ENCODE results near the gene ZNF750.

The ZNF750 gene

DNA sequence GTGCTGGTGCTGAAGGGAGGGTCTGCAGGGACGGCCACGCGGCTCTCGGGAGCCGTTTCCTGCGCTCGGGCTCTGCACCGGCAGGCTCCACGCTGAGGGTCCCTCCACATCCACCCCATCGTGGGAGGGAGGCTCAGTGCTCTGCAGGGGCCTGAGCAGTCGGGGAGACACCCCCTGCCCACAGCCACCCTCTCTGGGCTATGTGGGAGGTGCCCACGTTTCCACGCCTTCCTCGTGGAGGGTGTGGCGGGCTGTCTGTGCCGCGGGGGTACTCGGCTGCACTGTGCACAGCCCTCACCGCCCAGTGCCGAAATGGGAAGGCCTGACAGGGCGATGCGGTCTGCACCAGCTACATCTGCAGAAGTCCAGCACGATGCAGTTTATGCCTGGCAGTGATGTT lies 25.5 kb upstream of the ZNF750 start:
- no peak for TF ChIP-seq TEAD4 (IDR thresholded peaks at IDR 0.05)
- no peak for TF ChIP-seq EGR1 (IDR thresholded peaks at IDR 0.05)
- TF ChIP-seq RAD21 (IDR thresholded peaks at IDR 0.05; ENCODE audit: low read depth): no peak
- TF ChIP-seq TAF1 (IDR thresholded peaks at IDR 0.05; ENCODE audit: low read depth): no peak
- TF ChIP-seq CEBPB (IDR thresholded peaks at IDR 0.05): no peak
- TF ChIP-seq, protein P1, sequence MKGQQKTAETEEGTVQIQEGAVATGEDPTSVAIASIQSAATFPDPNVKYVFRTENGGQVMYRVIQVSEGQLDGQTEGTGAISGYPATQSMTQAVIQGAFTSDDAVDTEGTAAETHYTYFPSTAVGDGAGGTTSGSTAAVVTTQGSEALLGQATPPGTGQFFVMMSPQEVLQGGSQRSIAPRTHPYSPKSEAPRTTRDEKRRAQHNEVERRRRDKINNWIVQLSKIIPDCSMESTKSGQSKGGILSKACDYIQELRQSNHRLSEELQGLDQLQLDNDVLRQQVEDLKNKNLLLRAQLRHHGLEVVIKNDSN (IDR thresholded peaks at IDR 0.05): no peak
- TF ChIP-seq ZBTB7A (IDR thresholded peaks at IDR 0.05; ENCODE audit: low read depth): no peak
- no peak for TF ChIP-seq NFIC (IDR thresholded peaks at IDR 0.05)
- no peak for TF ChIP-seq CREB1 (IDR thresholded peaks at IDR 0.05; ENCODE audit: low read depth)
- TF ChIP-seq TCF12 (IDR thresholded peaks at IDR 0.05; ENCODE audit: low read depth): no peak
- TF ChIP-seq FOXM1 (IDR thresholded peaks at IDR 0.05; ENCODE audit: borderline replicate concordance, low read depth): no peak
- TF ChIP-seq YY1 (IDR thresholded peaks at IDR 0.05; ENCODE audit: low read depth): no peak
- no peak for TF ChIP-seq EP300 (IDR thresholded peaks at IDR 0.05; ENCODE audit: borderline replicate concordance)

DNA sequence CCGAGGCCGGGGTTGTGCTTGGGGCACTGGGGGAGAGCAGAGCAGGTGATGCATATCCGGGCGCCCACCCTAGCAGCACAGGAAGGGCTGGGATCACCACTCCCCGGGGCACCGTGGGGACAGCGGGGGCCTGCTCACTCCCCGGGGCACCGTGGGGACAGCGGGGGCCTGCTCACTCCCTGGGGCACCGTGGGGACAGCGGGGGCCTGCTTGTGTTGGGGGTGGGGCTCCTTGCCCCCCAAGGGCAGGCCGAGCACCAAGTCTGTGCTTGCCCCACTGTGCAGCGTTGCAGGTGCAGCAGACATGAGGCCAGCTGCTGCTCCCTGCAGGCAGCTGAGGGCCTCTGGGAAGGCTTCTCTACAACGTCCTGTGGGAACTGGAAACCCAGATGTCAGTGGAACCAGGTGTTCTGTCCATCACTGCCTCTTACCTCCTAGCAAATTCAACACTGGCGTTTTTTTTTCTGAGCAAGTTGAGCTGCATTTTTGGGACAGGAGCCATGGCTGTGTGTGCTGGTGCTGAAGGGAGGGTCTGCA lies 25.0 kb upstream of the ZNF750 start:
- no peak for TF ChIP-seq NFIC (IDR thresholded peaks at IDR 0.05)
- no peak for TF ChIP-seq RAD21 (IDR thresholded peaks at IDR 0.05; ENCODE audit: low read depth)
- no peak for TF ChIP-seq ZBTB7A (IDR thresholded peaks at IDR 0.05; ENCODE audit: low read depth)
- no peak for TF ChIP-seq CREB1 (IDR thresholded peaks at IDR 0.05; ENCODE audit: low read depth)
- no peak for TF ChIP-seq TCF12 (IDR thresholded peaks at IDR 0.05; ENCODE audit: low read depth)
- TF ChIP-seq, protein P2, sequence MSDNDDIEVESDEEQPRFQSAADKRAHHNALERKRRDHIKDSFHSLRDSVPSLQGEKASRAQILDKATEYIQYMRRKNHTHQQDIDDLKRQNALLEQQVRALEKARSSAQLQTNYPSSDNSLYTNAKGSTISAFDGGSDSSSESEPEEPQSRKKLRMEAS (IDR thresholded peaks at IDR 0.05): no peak
- no peak for TF ChIP-seq YY1 (IDR thresholded peaks at IDR 0.05; ENCODE audit: low read depth)
- no peak for TF ChIP-seq EP300 (IDR thresholded peaks at IDR 0.05; ENCODE audit: borderline replicate concordance)
- no peak for TF ChIP-seq EGR1 (IDR thresholded peaks at IDR 0.05)
- TF ChIP-seq CEBPB (IDR thresholded peaks at IDR 0.05): no peak
- no peak for TF ChIP-seq TAF1 (IDR thresholded peaks at IDR 0.05; ENCODE audit: low read depth)
- no peak for TF ChIP-seq FOXM1 (IDR thresholded peaks at IDR 0.05; ENCODE audit: borderline replicate concordance, low read depth)
- no peak for TF ChIP-seq TEAD4 (IDR thresholded peaks at IDR 0.05)
- TF ChIP-seq, protein P1 (IDR thresholded peaks at IDR 0.05): no peak
- TF ChIP-seq, protein P3, sequence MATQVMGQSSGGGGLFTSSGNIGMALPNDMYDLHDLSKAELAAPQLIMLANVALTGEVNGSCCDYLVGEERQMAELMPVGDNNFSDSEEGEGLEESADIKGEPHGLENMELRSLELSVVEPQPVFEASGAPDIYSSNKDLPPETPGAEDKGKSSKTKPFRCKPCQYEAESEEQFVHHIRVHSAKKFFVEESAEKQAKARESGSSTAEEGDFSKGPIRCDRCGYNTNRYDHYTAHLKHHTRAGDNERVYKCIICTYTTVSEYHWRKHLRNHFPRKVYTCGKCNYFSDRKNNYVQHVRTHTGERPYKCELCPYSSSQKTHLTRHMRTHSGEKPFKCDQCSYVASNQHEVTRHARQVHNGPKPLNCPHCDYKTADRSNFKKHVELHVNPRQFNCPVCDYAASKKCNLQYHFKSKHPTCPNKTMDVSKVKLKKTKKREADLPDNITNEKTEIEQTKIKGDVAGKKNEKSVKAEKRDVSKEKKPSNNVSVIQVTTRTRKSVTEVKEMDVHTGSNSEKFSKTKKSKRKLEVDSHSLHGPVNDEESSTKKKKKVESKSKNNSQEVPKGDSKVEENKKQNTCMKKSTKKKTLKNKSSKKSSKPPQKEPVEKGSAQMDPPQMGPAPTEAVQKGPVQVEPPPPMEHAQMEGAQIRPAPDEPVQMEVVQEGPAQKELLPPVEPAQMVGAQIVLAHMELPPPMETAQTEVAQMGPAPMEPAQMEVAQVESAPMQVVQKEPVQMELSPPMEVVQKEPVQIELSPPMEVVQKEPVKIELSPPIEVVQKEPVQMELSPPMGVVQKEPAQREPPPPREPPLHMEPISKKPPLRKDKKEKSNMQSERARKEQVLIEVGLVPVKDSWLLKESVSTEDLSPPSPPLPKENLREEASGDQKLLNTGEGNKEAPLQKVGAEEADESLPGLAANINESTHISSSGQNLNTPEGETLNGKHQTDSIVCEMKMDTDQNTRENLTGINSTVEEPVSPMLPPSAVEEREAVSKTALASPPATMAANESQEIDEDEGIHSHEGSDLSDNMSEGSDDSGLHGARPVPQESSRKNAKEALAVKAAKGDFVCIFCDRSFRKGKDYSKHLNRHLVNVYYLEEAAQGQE (IDR thresholded peaks at IDR 0.05; ENCODE audit: low read depth): no peak

DNA sequence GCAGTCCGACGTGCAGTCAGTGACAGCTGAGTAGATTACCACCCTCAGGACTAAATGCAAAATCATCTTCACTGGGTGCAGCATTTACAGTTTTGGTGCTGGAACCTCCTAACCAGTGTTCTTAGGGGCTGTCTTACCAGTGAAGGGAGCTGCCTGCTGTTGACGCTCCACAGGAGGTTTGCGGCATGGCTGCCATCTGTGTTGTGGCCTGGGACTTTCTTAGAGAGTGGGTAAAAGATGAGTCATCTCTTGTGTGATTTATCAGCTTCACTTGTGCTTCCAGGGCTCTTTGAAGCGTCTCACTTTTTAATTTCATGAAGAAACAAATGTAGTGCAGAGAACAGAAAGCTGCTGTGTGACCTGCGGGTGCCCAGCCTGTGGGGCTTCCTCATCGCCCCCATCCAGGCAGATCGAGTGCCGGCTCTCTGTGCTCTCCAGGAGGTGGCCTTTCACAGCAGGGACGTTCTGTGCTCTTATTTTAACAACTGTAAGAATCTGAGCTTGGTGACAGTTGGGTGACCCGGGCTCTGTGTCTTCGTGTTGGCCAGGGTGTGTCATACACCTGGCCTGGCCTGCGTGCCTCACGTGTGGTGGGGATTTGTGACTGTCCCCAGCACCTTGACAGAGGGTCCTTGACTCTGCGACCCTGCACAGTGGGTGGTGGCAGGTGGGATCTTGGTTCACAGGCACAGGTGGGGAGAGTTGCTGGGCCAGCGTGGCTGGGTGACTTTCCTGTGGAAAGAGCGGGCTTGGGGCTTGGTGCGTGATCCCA lies 24.3 kb upstream of the ZNF750 start:
- no peak for TF ChIP-seq RAD21 (IDR thresholded peaks at IDR 0.05; ENCODE audit: low read depth)
- TF ChIP-seq FOXM1 (IDR thresholded peaks at IDR 0.05; ENCODE audit: borderline replicate concordance, low read depth): no peak
- TF ChIP-seq EGR1 (IDR thresholded peaks at IDR 0.05): no peak
- TF ChIP-seq TCF12 (IDR thresholded peaks at IDR 0.05; ENCODE audit: low read depth): no peak
- TF ChIP-seq, protein P1 (IDR thresholded peaks at IDR 0.05): no peak
- TF ChIP-seq CEBPB (IDR thresholded peaks at IDR 0.05): no peak
- TF ChIP-seq EP300 (IDR thresholded peaks at IDR 0.05; ENCODE audit: borderline replicate concordance): no peak
- TF ChIP-seq CREB1 (IDR thresholded peaks at IDR 0.05; ENCODE audit: low read depth): no peak
- no peak for TF ChIP-seq TEAD4 (IDR thresholded peaks at IDR 0.05)
- peak; percentile 61; the same call in 1 of the 2 replicates for TF ChIP-seq YY1 (IDR thresholded peaks at IDR 0.05; ENCODE audit: low read depth)
- TF ChIP-seq NFIC (IDR thresholded peaks at IDR 0.05): no peak
- TF ChIP-seq, protein P3 (IDR thresholded peaks at IDR 0.05; ENCODE audit: low read depth): no peak
- 0 out of 2 replicates have a peak, but pooled peaks have one; percentile 32 for TF ChIP-seq ZBTB7A (IDR thresholded peaks at IDR 0.05; ENCODE audit: low read depth)
- TF ChIP-seq, protein P2 (IDR thresholded peaks at IDR 0.05): 0 out of 2 replicates have a peak, but pooled peaks have one; percentile 35
- TF ChIP-seq TAF1 (IDR thresholded peaks at IDR 0.05; ENCODE audit: low read depth): no peak

DNA sequence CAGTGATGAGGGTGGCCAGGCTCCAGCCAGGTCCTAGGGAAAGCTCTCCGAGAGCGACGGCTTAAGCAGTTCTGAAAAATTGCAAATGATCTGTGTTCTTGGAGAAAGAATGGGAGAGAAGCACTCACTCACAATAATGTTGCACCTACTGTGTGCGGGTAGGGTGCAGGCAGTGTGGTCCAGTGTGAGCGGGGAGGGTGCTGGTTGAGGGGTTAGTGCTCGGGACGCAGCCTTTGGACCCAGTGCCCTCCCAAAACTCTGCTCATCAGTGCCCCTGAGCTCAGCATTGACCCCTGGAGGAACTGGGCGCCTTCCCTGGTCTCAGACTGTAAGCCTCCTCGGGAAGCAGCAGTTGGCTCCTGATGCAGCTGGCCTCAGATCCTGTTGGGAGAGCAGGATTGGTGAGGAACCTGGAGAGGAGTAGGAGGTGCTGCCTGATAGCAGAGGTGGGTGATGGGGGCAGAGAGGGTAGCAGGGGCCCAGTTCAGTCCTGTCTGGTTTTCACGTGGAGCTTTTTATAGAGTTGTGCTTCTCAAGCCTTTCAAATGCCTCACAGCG lies 23.6 kb upstream of the ZNF750 start:
- no peak for TF ChIP-seq TAF1 (IDR thresholded peaks at IDR 0.05; ENCODE audit: low read depth)
